Activated CD4-positive, alpha-beta T cell treated with anti-CD3 and anti-CD28 coated beads for 4 hours (primary cell): Measurements from ENCODE around the gene ELL2.

Experiments
- DNase-seq, 2 donors: peaks; one replicate each; pipeline ENCODE4 v3.0.0-alpha.2; 2020

Gene ELL2

GRCh38 chr5:95976606-95977005, 15.0 kb upstream of the ELL2 start:
- DNase-seq, result no peak

GRCh38 chr5:95975703-95976102, 14.1 kb upstream of the ELL2 start:
- DNase-seq, result no peak

- no peak for DNase-seq
Observed at GRCh38 chr5:95973793-95974325, 12.2 kb upstream of the ELL2 start.

GRCh38 chr5:95972196-95972595, 10.5 kb upstream of the ELL2 start:
- DNase-seq, result no peak

- no peak for DNase-seq
Observed at GRCh38 chr5:95970359-95970704, 8.7 kb upstream of the ELL2 start.

- DNase-seq, result no peak
Observed at GRCh38 chr5:95969651-95970358, 8.2 kb upstream of the ELL2 start.

- no peak for DNase-seq
Observed at GRCh38 chr5:95969055-95969454, 7.4 kb upstream of the ELL2 start.

GRCh38 chr5:95967236-95967635, 5.6 kb upstream of the ELL2 start:
- no peak for DNase-seq

- no peak for DNase-seq
Observed at GRCh38 chr5:95966005-95966404, 4.4 kb upstream of the ELL2 start.

- DNase-seq, result peak; percentile 21 to 52
Observed at GRCh38 chr5:95963650-95964410, 2.2 kb upstream of the ELL2 start.

GRCh38 chr5:95962785-95963184, 1.1 kb upstream of the ELL2 start:
- peak; percentile 11 to 25 for DNase-seq

GRCh38 chr5:95962475-95962773, 773 bp upstream of the ELL2 start:
- no peak for DNase-seq

GRCh38 chr5:95960667-95961616, 709 bp downstream of the ELL2 start:
- peak; percentile 61 to 70 for DNase-seq

- no peak for DNase-seq
Observed at GRCh38 chr5:95959888-95960666, 1.6 kb downstream of the ELL2 start.

- DNase-seq, result no peak
Observed at GRCh38 chr5:95959051-95959887, 2.4 kb downstream of the ELL2 start.

GRCh38 chr5:95958310-95959014, 3.2 kb downstream of the ELL2 start:
- DNase-seq, result no peak

- no peak for DNase-seq
Observed at GRCh38 chr5:95957561-95958203, 4.0 kb downstream of the ELL2 start.

GRCh38 chr5:95956900-95957293, 4.8 kb downstream of the ELL2 start:
- no peak for DNase-seq

- DNase-seq, result no peak
Observed at GRCh38 chr5:95956021-95956899, 5.4 kb downstream of the ELL2 start.
